ENCODE data around the gene CCDC112.

DNA sequence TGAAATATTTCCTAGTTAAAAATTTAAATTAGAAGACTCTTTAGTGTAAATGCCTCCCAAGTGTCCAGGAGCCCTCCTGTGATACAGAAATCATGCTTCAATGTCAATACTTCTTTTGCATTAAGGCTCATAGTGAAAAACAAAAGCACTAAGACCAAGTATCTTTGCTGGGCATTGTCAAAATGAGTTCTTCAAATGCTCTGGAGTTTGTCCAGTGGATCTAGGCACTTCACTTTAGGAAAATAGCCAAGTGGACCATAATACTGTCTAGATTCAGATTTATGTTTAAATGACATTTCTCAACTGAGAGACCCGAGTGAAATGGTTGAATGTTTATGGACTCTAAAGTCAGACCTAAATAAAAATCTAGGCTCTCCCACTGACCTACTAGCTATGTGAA is 21.3 kb upstream of the CCDC112 start:
- TF ChIP-seq RAD21 (IDR thresholded peaks at IDR 0.05; ENCODE audit: low read length) (no peak), RCOR1 (IDR thresholded peaks at IDR 0.05; ENCODE audit: insufficient replicate concordance, low read length) (no peak), POLR2A (IDR thresholded peaks at IDR 0.05; ENCODE audit: low read depth, low read length) (no peak)

Measured in IMR-90 (cell line).